ENCODE measurements around the gene D2HGDH. TPM values are rescaled to one million over a fixed set of nuclear protein-coding genes. Genes with fewer than 3 reads are reported as not detected.
"Not testable (repeated sequence)": the region's sequence is repeated elsewhere in the genome, so short reads cannot be mapped to it uniquely, and the experiment has no call there.

Gene D2HGDH
- total RNA-seq, 3 donors from 2014 or later, result 13.9 to 22.5 (median 18.7) TPM

GRCh38 chr2:241719093-241719492, 15.3 kb upstream of the D2HGDH start:
- Mint-ChIP-seq H3K27me3 (ENCODE audit: low read depth) (no peaks in the 10 kb centered on the region), H3K4me1 (ENCODE audit: low read depth) (peaks cover 2% of the 10 kb centered on the region), H3K9me3 (no peaks in the 10 kb centered on the region), H3K36me3 (ENCODE audit: insufficient read depth) (peaks cover 46% of the 10 kb centered on the region), H3K4me3 (no peak overlapping the region)
- DNase-seq (no peak), ATAC-seq (no peak)

GRCh38 chr2:241720099-241720498, 14.3 kb upstream of the D2HGDH start:
- H3K36me3 Mint-ChIP-seq (ENCODE audit: insufficient read depth), result peaks cover 38% of the 10 kb centered on the region
- no peak for ATAC-seq

GRCh38 chr2:241720560-241720959, 13.9 kb upstream of the D2HGDH start:
- no peak for DNase-seq
- Mint-ChIP-seq H3K36me3 (ENCODE audit: insufficient read depth) (peaks cover 40% of the 10 kb centered on the region), H3K4me3 (no peak overlapping the region), H3K4me1 (ENCODE audit: low read depth) (peaks cover 2% of the 10 kb centered on the region), H3K9me3 (no peaks in the 10 kb centered on the region), H3K27me3 (ENCODE audit: low read depth) (no peaks in the 10 kb centered on the region)
- no peak for ATAC-seq

More at GRCh38 chr2:241720099-241720498, 14.3 kb upstream of the D2HGDH start:
- Mint-ChIP-seq H3K4me1 (ENCODE audit: low read depth) (peaks cover 2% of the 10 kb centered on the region), H3K27me3 (ENCODE audit: low read depth) (no peaks in the 10 kb centered on the region), H3K4me3 (no peak overlapping the region), H3K9me3 (no peaks in the 10 kb centered on the region)
- no peak for DNase-seq

- no peaks in the 10 kb centered on the region for H3K9me3 Mint-ChIP-seq
Measured at GRCh38 chr2:241721852-241722251, 12.6 kb upstream of the D2HGDH start.

GRCh38 chr2:241722896-241723454, 11.5 kb upstream of the D2HGDH start:
- no peaks in the 10 kb centered on the region for H3K9me3 Mint-ChIP-seq
- no peak overlapping the region for H3K4me3 Mint-ChIP-seq
- H3K27me3 Mint-ChIP-seq (ENCODE audit: low read depth), result no peaks in the 10 kb centered on the region
- H3K36me3 Mint-ChIP-seq (ENCODE audit: insufficient read depth), result peaks cover 31% of the 10 kb centered on the region
- DNase-seq, result no peak
- no peaks in the 10 kb centered on the region for H3K4me1 Mint-ChIP-seq (ENCODE audit: low read depth)
- ATAC-seq, result no peak

More at GRCh38 chr2:241721852-241722251, 12.6 kb upstream of the D2HGDH start:
- peaks cover 34% of the 10 kb centered on the region for H3K36me3 Mint-ChIP-seq (ENCODE audit: insufficient read depth)
- H3K4me1 Mint-ChIP-seq (ENCODE audit: low read depth), result no peaks in the 10 kb centered on the region
- ATAC-seq, result no peak
- no peak for DNase-seq
- no peak overlapping the region for H3K4me3 Mint-ChIP-seq
- no peaks in the 10 kb centered on the region for H3K27me3 Mint-ChIP-seq (ENCODE audit: low read depth)

- no peaks in the 10 kb centered on the region for H3K4me1 Mint-ChIP-seq (ENCODE audit: low read depth)
- DNase-seq (no peak), ATAC-seq (peak; percentile 29 to 60)
- H3K9me3 Mint-ChIP-seq, result no peaks in the 10 kb centered on the region
- H3K36me3 Mint-ChIP-seq (ENCODE audit: insufficient read depth), result peaks cover 26% of the 10 kb centered on the region
- no peaks in the 10 kb centered on the region for H3K27me3 Mint-ChIP-seq (ENCODE audit: low read depth)
- H3K4me3 Mint-ChIP-seq, result no peak overlapping the region
Measured at GRCh38 chr2:241724259-241724974, 10.0 kb upstream of the D2HGDH start.

GRCh38 chr2:241724975-241725870, 9.2 kb upstream of the D2HGDH start:
- Mint-ChIP-seq H3K4me1 (ENCODE audit: low read depth) (peaks cover 7% of the 10 kb centered on the region), H3K4me3 (no peak overlapping the region), H3K9me3 (no peaks in the 10 kb centered on the region), H3K36me3 (ENCODE audit: insufficient read depth) (peaks cover 20% of the 10 kb centered on the region), H3K27me3 (ENCODE audit: low read depth) (no peaks in the 10 kb centered on the region)
- DNase-seq, result no peak
- ATAC-seq, result no peak

- no peaks in the 10 kb centered on the region for H3K9me3 Mint-ChIP-seq
- DNase-seq (no peak), ATAC-seq (no peak)
- H3K36me3 Mint-ChIP-seq (ENCODE audit: insufficient read depth), result peaks cover 20% of the 10 kb centered on the region
- no peak overlapping the region for H3K4me3 Mint-ChIP-seq
- no peaks in the 10 kb centered on the region for H3K27me3 Mint-ChIP-seq (ENCODE audit: low read depth)
- peaks cover 18% of the 10 kb centered on the region for H3K4me1 Mint-ChIP-seq (ENCODE audit: low read depth)
Measured at GRCh38 chr2:241726459-241726858, 8.0 kb upstream of the D2HGDH start.

- ATAC-seq (no peak), DNase-seq (no peak)
- H3K4me3 Mint-ChIP-seq, result no peak overlapping the region
- H3K4me1 Mint-ChIP-seq (ENCODE audit: low read depth), result peaks cover 27% of the 10 kb centered on the region
- no peaks in the 10 kb centered on the region for H3K9me3 Mint-ChIP-seq
- H3K36me3 Mint-ChIP-seq (ENCODE audit: insufficient read depth), result peaks cover 9% of the 10 kb centered on the region
- no peaks in the 10 kb centered on the region for H3K27me3 Mint-ChIP-seq (ENCODE audit: low read depth)
Measured at GRCh38 chr2:241728000-241728399, 6.4 kb upstream of the D2HGDH start.

- peaks cover 4% of the 10 kb centered on the region for H3K36me3 Mint-ChIP-seq (ENCODE audit: insufficient read depth)
Measured at GRCh38 chr2:241728627-241729026, 5.8 kb upstream of the D2HGDH start.

GRCh38 chr2:241729868-241730267, 4.6 kb upstream of the D2HGDH start:
- H3K9me3 Mint-ChIP-seq, result no peaks in the 10 kb centered on the region
- H3K27me3 Mint-ChIP-seq (ENCODE audit: low read depth), result no peaks in the 10 kb centered on the region
- peaks cover 4% of the 10 kb centered on the region for H3K36me3 Mint-ChIP-seq (ENCODE audit: insufficient read depth)
- peaks cover 33% of the 10 kb centered on the region for H3K4me1 Mint-ChIP-seq (ENCODE audit: low read depth)
- no peak overlapping the region for H3K4me3 Mint-ChIP-seq
- ATAC-seq (no peak), DNase-seq (no peak)

More at GRCh38 chr2:241728627-241729026, 5.8 kb upstream of the D2HGDH start:
- DNase-seq, result no peak
- H3K4me1 Mint-ChIP-seq (ENCODE audit: low read depth), result peaks cover 30% of the 10 kb centered on the region
- H3K27me3 Mint-ChIP-seq (ENCODE audit: low read depth), result no peaks in the 10 kb centered on the region
- no peaks in the 10 kb centered on the region for H3K9me3 Mint-ChIP-seq
- no peak for ATAC-seq
- H3K4me3 Mint-ChIP-seq, result no peak overlapping the region

- H3K27me3 Mint-ChIP-seq (ENCODE audit: low read depth), result no peaks in the 10 kb centered on the region
- H3K9me3 Mint-ChIP-seq, result no peaks in the 10 kb centered on the region
- H3K36me3 Mint-ChIP-seq (ENCODE audit: insufficient read depth), result peaks cover under 1% of the 10 kb centered on the region
- peaks cover 36% of the 10 kb centered on the region for H3K4me1 Mint-ChIP-seq (ENCODE audit: low read depth)
- ATAC-seq (no peak), DNase-seq (no peak)
- no peak overlapping the region for H3K4me3 Mint-ChIP-seq
Measured at GRCh38 chr2:241730671-241731293, 3.6 kb upstream of the D2HGDH start.

- DNase-seq, result peak; percentile 51
- H3K36me3 Mint-ChIP-seq (ENCODE audit: insufficient read depth); H3K27me3 Mint-ChIP-seq (ENCODE audit: low read depth); ATAC-seq; H3K9me3 Mint-ChIP-seq: not testable (repeated sequence)
- Mint-ChIP-seq H3K4me3 (peak overlapping the region; percentile 8), H3K4me1 (ENCODE audit: low read depth) (peaks cover 41% of the 10 kb centered on the region)
Measured at GRCh38 chr2:241732513-241733186, 1.8 kb upstream of the D2HGDH start.
